CD4-positive, alpha-beta T cell (primary cell): ENCODE measurements around the gene TLR4. TPM values are rescaled to one million over a fixed set of nuclear protein-coding genes. Genes with fewer than 3 reads are reported as not detected.

Experiments
- ATAC-seq: fragments of 200-7000 bp; cut with Tn5 transposase; one replicate; pipeline ENCODE4 v1.10.0; 2022; ENCODE audit warnings: mild to moderate bottlenecking; ENCODE audit not compliant: poor library complexity
- CTCF ChIA-PET: fragments of 350-600 bp; sonication (Branson Sonifier 250); formaldehyde crosslinking; loops from one replicate; lab custom pipeline; 2021; ENCODE audit warnings: antibody characterized with exemption, inconsistent platforms; lab: Charles Lee
- POLR2A ChIA-PET: fragments of 350-600 bp; sonication (Branson Sonifier 250); formaldehyde crosslinking; loops from one replicate; lab custom pipeline; 2021; ENCODE audit warnings: antibody characterized with exemption, inconsistent platforms; lab: Charles Lee
- DNase-seq, 14 experiments: peaks; one replicate each; pipeline ENCODE4 v3.0.0-alpha.2; 2013 to 2020; ENCODE audit warnings: mixed read lengths in 2 of 14
- H3K27ac ChIP-seq, 2 donors: one replicate each; pipeline versions ENCODE4 v1.5.1 to v1.7.0; 2013; ENCODE audit warnings: low read length in 2 of 2, low read depth in 1 of 2, mild to moderate bottlenecking in 1 of 2
- H3K27me3 ChIP-seq, 2 experiments: 1 replicate in 1 of 2; 2 replicates in 1 of 2; pipeline versions ENCODE4 v1.6.1 to v1.7.0; 2013; ENCODE audit warnings: low read length in 2 of 2, control low read depth in 1 of 2, mild to moderate bottlenecking in 1 of 2, moderate library complexity in 1 of 2; ENCODE audit not compliant: insufficient read depth in 2 of 2, control insufficient read depth in 1 of 2
- H3K36me3 ChIP-seq: one replicate; pipeline ENCODE4 v1.6.1; 2013; ENCODE audit warnings: low read length, control low read depth; ENCODE audit not compliant: insufficient read depth
- H3K4me1 ChIP-seq: one replicate; pipeline ENCODE4 v1.6.1; 2013; ENCODE audit warnings: low read length, control low read depth; ENCODE audit not compliant: insufficient read depth
- H3K4me3 ChIP-seq: one replicate; pipeline ENCODE4 v1.5.1; 2013; ENCODE audit warnings: mild to moderate bottlenecking, low read length, moderate library complexity
- H3K9me3 ChIP-seq, 2 experiments: 1 replicate in 1 of 2; 2 replicates in 1 of 2; pipeline versions ENCODE4 v1.6.1 to v1.7.0; 2013; ENCODE audit warnings: low read length in 2 of 2, mild to moderate bottlenecking in 2 of 2, control low read depth in 1 of 2, moderate library complexity in 1 of 2; ENCODE audit not compliant: control insufficient read depth in 1 of 2, insufficient read depth in 1 of 2
- H3K27ac Mint-ChIP-seq: one replicate; pipeline ENCODE4 v1.8.0; 2020; ENCODE audit warnings: mixed read lengths
- H3K27me3 Mint-ChIP-seq: one replicate; pipeline ENCODE4 v1.8.0; 2021; ENCODE audit warnings: mixed read lengths
- H3K36me3 Mint-ChIP-seq: one replicate; pipeline ENCODE4 v1.8.0; 2021; ENCODE audit warnings: low read depth, mixed read lengths
- H3K4me1 Mint-ChIP-seq: one replicate; pipeline ENCODE4 v1.8.0; 2021; ENCODE audit warnings: low read depth, mixed read lengths
- H3K4me3 Mint-ChIP-seq: one replicate; pipeline ENCODE4 v1.8.0; 2020; ENCODE audit warnings: mild to moderate bottlenecking, mixed read lengths
- H3K9me3 Mint-ChIP-seq: one replicate; pipeline ENCODE4 v1.8.0; 2020; ENCODE audit warnings: mixed read lengths
- CTCF ChIP-seq: fragments of 200-600 bp; IDR thresholded peaks from one replicate; pipeline ENCODE4 v1.8.0; 2022; ENCODE audit warnings: antibody characterized with exemption, mild to moderate bottlenecking
- intact Hi-C, 2 experiments: fragments of 100-400 bp; cut with DNase I in 1 of 2; cut with micrococcal nuclease in 1 of 2; formaldehyde crosslinking; loops; one replicate each; pipeline versions ENCODE4 v1.15.1 to v1.9.0; 2023 to 2025; cut with DNase I, micrococcal nuclease
- polyA plus RNA-seq, 2 donors: library from polyadenylated mRNA; unstranded; fragments of 120-200 nt; gene quantifications; one replicate each; pipeline ENCODE4 v1.2.1, GENCODE V29; 2013
- total RNA-seq, 174 experiments: library from RNA in 2 of 174; stranded (reverse) in 2 of 174; gene quantifications; one replicate each; pipeline ENCODE4 v1.2.3 and lab custom pipeline; 2021 to 2026

TLR4 gene
- total RNA-seq (under 1 TPM; 0.34 to 0.44 TPM), total RNA-seq (lab: John Stamatoyannopoulos, UW) (0 to 19.4 (median 0.64) reads per million in 172 experiments)
- polyA plus RNA-seq (2013, experiment 1 of 2): 7.7 TPM
- polyA plus RNA-seq (2013, experiment 2 of 2): 4.9 TPM

- Histone ChIP-seq H3K4me3 (peak within 1 kb of the TSS; percentile 17), H3K9me3 (no peaks in the 10 kb centered on the region), H3K4me1 (no peaks in the 10 kb centered on the region), H3K27me3 (no peaks in the 10 kb centered on the region), H3K27ac (no peak within 1 kb of the TSS), H3K36me3 (no peaks in the 10 kb centered on the region)
- ATAC-seq: no peak
- ChIA-PET POLR2A (no interaction called here), CTCF (no interaction called here)
- no peak within 1 kb of the TSS for H3K27ac Mint-ChIP-seq
- no peaks in the 10 kb centered on the region for H3K36me3 Mint-ChIP-seq
- H3K27me3 Mint-ChIP-seq: no peaks in the 10 kb centered on the region
- no peaks in the 10 kb centered on the region for H3K4me1 Mint-ChIP-seq
- intact Hi-C loops: no loop called here
- TF ChIP-seq CTCF: no peak
- no peaks in the 10 kb centered on the region for H3K9me3 Mint-ChIP-seq
- peak in 3 of 14 experiments; percentile 29 to 65 (median 61) for DNase-seq
- H3K4me3 Mint-ChIP-seq: no peak within 1 kb of the TSS
Observed at GRCh38 chr9:117704024-117704575, at the start of gene TLR4. Gene TLR4, plus strand, starts transcription at chr9:117704403. Its CDS starts 70 bp downstream, at chr9:117704473.

DNA sequence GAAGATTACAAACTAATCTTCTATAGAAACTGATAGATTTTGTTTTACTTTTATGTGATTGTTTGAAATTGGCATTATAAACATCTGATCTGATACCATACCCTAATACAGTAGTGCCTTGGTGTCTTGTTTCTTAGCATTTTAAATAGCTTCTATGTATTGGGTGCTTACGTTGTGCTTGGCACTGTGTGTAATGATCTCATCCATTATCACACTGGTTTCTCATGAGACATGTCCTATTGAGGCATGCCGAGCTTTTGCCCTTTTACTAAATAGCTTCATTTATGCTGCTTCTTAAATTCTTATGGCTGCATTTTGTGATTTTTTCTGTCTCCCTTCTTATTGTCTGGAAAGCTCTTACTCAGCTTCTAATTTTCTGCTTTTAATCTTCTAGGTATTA is 48.2 kb upstream of the TLR4 start:
- H3K27me3 ChIP-seq: no peaks in the 10 kb centered on the region
- intact Hi-C loops: no loop called here
- H3K27ac ChIP-seq: no peak overlapping the region
- no peaks in the 10 kb centered on the region for H3K9me3 ChIP-seq
- Mint-ChIP-seq H3K27ac (no peak overlapping the region), H3K27me3 (peaks cover 8% of the 10 kb centered on the region), H3K4me1 (no peaks in the 10 kb centered on the region), H3K4me3 (no peak overlapping the region), H3K9me3 (no peaks in the 10 kb centered on the region), H3K36me3 (no peaks in the 10 kb centered on the region)
- ChIA-PET CTCF (interaction anchor here (1.2 kb wide), 1 partner anchor 11 kb away, joined by 3 read pairs; no protein-coding TSS in a partner anchor), POLR2A (no interaction called here)
- no peaks in the 10 kb centered on the region for H3K4me1 ChIP-seq
- no peak overlapping the region for H3K4me3 ChIP-seq
- ATAC-seq (no peak), DNase-seq (no peak)
- TF ChIP-seq CTCF: no peak
- H3K36me3 ChIP-seq: no peaks in the 10 kb centered on the region

DNA sequence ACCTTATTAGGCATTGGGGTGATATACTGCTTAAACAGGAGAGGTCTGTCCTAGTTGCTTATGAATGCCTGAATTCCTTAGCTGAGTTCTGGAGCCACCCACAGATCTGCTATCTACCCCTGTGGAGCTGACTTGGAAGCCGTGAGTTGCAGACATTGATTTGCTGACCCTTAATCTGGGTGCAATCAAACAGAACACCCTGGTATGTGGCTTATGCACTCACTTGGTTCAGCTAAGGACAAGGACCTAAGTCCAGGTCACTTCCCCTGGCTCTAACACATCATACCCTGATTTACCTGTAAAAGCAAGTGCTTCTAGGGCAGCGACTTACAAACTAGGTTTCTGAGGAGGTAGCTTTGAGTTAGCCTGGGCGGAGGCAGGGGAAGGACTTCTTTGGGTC is 41.6 kb upstream of the TLR4 start:
- DNase-seq (no peak), ATAC-seq (no peak)
- CTCF ChIA-PET: no interaction called here
- Histone ChIP-seq H3K4me1 (no peaks in the 10 kb centered on the region), H3K36me3 (no peaks in the 10 kb centered on the region), H3K27me3 (no peaks in the 10 kb centered on the region), H3K27ac (no peak overlapping the region), H3K4me3 (no peak overlapping the region), H3K9me3 (peaks cover 0 to 3% of the 10 kb centered on the region in 2 experiments)
- Mint-ChIP-seq H3K4me3 (no peak overlapping the region), H3K36me3 (no peaks in the 10 kb centered on the region), H3K9me3 (no peaks in the 10 kb centered on the region), H3K27me3 (no peaks in the 10 kb centered on the region), H3K27ac (no peak overlapping the region), H3K4me1 (no peaks in the 10 kb centered on the region)
- intact Hi-C loops: no loop called here
- POLR2A ChIA-PET: no interaction called here
- TF ChIP-seq CTCF: no peak
